HG03439 (cell line): ENCODE results near the gene GCN1.
"Not testable (repeated sequence)": the region's sequence is repeated elsewhere in the genome, so short reads cannot be mapped to it uniquely, and the experiment has no call there.

Experiments
- ATAC-seq: cut with Tn5 transposase; IDR thresholded peaks from one replicate; pipeline ENCODE4 v1.9.1; 2021; ENCODE audit warnings: mild to moderate bottlenecking, moderate library complexity; ENCODE audit not compliant: unreplicated experiment

Gene GCN1

DNA sequence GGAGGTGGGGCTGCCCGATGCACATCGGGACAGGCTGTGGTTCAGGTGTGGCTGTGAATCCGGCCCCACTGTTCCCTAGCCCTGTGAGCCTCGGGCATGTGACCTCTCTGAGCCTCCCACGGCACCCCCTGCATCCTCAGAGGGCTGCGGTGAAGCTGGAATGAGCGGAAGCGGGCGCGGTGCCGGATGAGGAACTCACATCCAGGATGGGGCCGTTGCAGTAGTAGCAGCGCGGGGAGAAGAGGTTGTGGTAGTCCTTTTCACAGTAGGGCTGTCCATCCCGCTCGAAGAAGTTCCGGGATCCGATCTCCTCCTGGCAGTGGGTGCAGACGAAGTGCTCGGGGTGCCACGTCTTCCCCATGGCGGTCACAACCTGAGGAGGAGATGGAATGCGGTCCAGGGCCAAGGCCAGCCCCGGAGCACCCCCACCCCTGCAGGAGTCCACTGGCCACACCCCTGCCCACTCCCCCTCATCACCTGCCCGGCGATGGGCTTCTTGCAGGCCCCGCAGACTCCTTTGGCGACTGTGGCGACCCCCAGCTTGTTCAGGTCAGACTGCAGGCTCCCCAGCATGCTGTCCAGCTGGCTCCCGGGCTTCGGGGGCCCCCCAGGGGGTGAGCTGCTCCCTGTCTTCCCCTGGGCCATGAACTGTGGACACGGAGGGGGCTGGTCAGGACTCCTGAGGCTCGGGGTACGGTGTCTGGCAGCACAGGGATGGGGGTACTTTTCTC, 20.3 kb upstream of the GCN1 start:
- ATAC-seq = no peak

GRCh38 chr12:120213758-120214157, 19.2 kb upstream of the GCN1 start:
- no peak for ATAC-seq

DNA sequence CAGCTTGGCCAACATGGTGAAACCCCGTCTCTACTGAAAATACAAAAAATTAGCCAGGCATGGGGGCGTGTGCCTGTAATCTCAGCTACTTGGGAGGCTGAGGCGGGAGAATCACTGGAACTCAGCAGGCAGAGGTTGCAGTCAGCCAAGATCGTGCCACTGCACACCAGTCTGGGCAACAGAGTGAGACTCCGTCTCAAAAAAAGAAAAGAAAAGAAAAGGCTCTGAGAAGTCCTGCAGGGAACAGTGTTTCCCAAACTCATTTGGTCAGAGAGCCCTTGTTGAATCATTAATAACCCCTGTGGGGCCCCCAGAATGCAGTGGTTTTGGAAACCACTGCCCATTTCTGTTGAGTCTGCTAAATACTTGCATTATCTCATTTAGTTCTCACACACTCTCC, 18.7 kb upstream of the GCN1 start:
- not testable (repeated sequence) for ATAC-seq

GRCh38 chr12:120212301-120212700, 17.8 kb upstream of the GCN1 start:
- no peak for ATAC-seq

DNA sequence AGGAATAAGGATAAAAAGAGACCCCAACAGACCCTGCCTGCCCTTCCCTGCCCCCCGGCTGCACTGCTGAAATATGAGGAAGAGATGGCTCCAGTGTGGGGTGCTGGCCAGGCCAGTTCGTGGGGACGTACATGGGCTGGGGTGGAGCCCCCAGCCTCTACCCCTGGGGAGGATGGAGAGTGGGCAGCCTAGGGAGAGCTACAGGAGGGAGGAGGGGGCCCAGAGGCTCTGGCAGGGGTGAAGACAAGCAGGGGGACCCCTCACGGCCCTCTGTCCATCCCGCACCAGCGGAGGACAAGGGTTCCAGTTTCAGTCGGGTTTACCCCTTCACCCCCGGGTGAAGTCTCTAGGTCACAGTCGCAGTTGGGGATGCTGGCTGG, 17.4 kb upstream of the GCN1 start:
- ATAC-seq = no peak

DNA sequence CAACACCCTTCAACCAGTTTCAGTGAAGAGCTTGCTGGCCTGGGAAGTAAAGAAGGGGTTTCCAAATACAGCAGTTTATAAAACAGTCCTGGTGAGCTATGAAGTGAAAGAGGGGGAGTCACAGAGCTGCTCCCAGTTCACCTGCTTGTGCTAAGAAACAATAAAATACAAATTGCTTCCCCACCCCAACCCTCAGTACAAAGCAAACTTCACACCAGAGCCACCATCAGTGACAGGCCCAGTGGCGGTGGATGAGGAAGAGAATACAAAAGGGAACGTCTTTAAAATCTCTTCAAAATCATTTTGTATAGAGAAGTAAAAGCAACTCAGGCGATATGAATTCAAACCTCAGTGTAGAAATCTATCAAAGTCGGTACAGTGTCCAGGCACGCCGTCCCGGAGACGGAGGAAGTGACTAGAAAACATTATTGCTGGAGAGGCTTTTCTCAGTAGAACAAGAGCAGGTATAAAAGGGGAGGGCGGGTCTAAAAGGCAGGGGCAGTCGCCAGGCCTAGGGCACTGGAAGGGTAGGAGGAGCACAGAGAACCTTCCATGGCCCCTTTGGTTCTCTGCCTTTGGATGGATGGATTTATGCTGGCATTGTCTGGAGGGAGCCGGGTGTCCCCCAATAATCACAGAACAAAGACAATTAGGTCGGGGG, 16.9 kb upstream of the GCN1 start:
- no peak for ATAC-seq

DNA sequence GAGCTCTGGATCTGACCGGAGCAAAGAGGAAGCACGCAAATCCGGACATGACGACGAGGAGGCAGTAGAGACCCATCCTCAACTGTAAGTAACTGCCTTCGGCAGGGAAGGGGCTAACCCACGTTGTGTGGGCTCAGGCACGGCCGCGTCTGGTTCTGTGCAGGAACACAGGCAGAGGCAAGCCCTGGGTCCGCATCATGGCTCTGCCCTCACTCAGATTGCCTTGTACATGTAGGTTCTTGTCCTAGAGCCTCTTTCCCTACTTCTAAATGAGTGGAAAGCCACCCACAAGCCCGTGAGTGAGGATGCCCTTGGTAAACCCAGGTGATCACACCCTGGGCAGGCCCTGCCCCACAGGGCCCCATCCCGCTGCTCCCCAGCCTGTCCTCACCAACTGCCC, 15.3 kb upstream of the GCN1 start:
- no peak for ATAC-seq

GRCh38 chr12:120207227-120207626, 12.7 kb upstream of the GCN1 start:
- ATAC-seq = no peak

GRCh38 chr12:120206781-120207180, 12.3 kb upstream of the GCN1 start:
- ATAC-seq = not testable (repeated sequence)

GRCh38 chr12:120206228-120206627, 11.7 kb upstream of the GCN1 start:
- no peak for ATAC-seq

- ATAC-seq = no peak
Observed at GRCh38 chr12:120204171-120204570, 9.7 kb upstream of the GCN1 start.

GRCh38 chr12:120200364-120200800, 5.9 kb upstream of the GCN1 start:
- no peak for ATAC-seq

DNA sequence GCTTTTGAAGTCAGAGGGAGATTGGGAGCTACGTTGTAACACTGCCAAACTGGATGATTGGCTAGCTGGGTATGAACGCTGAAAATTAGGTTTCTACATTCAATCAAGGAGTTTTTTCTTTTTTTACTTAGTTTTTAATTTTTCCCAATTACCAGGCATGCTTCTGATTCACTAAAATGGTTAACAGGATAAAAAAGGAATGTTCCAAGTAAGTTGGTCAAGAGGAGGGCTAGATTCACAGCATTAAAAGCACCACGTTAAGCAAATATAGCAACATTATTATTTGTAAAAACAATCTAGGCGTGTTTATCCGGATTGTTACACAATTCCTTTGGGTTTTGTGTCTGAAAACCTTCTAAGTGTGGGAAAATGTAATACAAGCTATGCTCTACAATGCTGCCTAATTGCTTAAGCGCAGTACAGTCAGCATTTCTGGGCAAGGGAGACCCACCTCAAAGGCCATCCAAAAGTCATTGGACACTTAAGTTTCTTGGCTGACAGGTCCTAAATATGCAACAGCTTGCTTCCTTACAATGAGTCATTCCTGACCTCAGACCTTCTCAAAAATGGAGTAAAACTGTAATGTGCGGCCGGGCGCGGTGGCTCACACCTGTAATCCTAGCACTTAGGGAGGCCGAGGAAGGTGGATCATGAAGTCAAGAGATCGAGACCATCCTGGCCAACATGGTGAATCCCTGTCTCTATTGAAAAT, 5.2 kb upstream of the GCN1 start:
- ATAC-seq = no peak

GRCh38 chr12:120199025-120199424, 4.5 kb upstream of the GCN1 start:
- ATAC-seq = no peak

GRCh38 chr12:120197542-120197887, 3.0 kb upstream of the GCN1 start:
- no peak for ATAC-seq

GRCh38 chr12:120196817-120197541, 2.5 kb upstream of the GCN1 start:
- not testable (repeated sequence) for ATAC-seq

- no peak for ATAC-seq
Observed at GRCh38 chr12:120196363-120196762, 1.8 kb upstream of the GCN1 start.

DNA sequence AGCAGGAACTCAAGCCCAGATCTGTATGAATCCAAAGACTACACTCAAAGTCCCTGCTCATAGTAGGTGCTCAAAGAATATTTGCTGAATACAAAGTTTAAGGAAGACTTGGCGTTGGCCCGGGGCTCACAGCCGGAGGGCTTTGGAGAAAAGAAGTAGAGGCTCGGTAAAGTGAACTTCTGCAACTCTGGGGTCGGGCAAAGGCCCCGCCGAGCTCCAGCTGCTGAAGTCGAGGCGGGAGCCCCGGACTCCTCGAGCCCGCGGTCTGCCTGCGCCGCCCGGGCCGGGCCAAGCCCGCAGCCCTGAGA, 335 bp downstream of the GCN1 start:
- peak; percentile 14 for ATAC-seq

DNA sequence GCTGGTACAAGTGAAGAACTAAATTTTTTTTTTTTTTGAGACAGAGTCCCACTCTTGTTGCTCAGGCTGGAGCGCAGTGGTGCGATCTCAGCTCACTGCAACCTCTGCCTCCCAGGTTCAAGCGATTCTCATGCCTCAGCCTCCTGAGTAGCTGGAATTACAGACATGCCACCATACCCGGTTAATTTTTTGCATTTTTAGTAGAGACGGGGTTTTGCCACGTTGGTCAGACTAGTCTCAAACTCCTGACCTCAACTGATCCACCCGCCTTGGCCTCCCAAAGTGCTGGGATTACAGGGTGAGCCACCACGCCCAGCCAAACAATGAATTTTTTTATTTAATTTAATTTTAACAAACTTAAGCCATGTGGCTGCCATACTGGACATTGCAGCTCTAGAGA, 1.2 kb downstream of the GCN1 start:
- ATAC-seq = not testable (repeated sequence)

DNA sequence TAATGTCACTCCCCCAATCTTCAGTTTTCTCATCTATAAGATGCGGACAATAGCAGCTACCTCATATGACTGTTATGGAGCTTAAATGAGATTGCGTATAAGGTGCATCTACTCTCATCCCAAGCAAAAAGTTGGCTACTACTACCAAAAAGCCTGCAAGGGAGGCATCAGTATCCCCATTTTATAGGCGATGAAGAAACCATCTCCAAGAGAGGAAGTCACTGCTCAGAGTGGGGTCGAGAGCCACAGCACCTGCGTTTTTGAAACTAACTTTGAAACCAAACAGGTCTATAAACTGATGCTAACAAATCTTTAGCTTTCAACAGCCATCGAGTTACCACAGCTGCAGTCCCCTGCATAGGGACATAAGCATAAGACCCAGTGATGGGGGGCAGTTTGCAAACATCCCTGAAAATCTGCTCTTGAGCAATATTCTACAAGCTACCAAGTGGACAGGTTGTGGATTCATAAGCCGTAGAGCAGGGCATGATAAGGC, 3.5 kb downstream of the GCN1 start:
- no peak for ATAC-seq

DNA sequence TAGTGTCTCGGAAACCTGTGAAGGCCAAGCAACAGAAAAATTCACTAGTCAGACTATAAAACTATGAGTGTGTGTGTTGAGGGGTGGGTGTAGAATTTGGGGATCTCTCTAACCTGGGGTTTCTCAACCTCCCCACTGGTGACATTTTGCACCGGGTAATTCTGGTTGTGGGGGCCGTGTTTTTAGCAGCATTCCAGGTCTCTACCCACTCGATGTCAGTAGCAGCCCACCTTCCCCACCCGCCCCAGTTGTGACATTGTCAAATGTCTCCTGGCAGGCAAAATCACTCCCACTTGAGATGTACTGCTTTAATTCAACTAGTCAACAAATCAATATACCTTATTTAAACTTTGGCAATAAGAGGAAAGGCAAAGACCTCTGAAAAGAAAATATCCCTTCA, 4.1 kb downstream of the GCN1 start:
- ATAC-seq = no peak
